Activated CD4-positive, alpha-beta T cell treated with anti-CD3 and anti-CD28 coated beads for 36 hours (primary cell): ENCODE data around the gene COL6A2. TPM values are rescaled to one million over a fixed set of nuclear protein-coding genes. Genes with fewer than 3 reads are reported as not detected.
"Not testable (repeated sequence)": the region's sequence is repeated elsewhere in the genome, so short reads cannot be mapped to it uniquely, and the experiment has no call there.

Experiments
- ATAC-seq: fragments of 200-7000 bp; cut with Tn5 transposase; one replicate; pipeline ENCODE4 v1.10.0; 2021; ENCODE audit warnings: mild to moderate bottlenecking, moderate library complexity
- CTCF ChIA-PET: fragments of 350-600 bp; sonication (Branson Sonifier 250); formaldehyde crosslinking; loops from one replicate; lab custom pipeline; 2021; ENCODE audit warnings: antibody characterized with exemption; lab: Charles Lee
- POLR2A ChIA-PET: fragments of 350-600 bp; sonication (Branson Sonifier 250); formaldehyde crosslinking; loops from one replicate; lab custom pipeline; 2021; ENCODE audit warnings: antibody characterized with exemption, inconsistent platforms; lab: Charles Lee
- DNase-seq: peaks from one replicate; pipeline ENCODE4 v3.0.0-alpha.2; 2020
- H3K27ac Mint-ChIP-seq: one replicate; pipeline ENCODE4 v1.8.0; 2021; ENCODE audit warnings: mixed read lengths
- H3K27me3 Mint-ChIP-seq: one replicate; pipeline ENCODE4 v1.8.0; 2021; ENCODE audit warnings: mixed read lengths
- H3K36me3 Mint-ChIP-seq: one replicate; pipeline ENCODE4 v1.8.0; 2021; ENCODE audit warnings: low read depth, mixed read lengths
- H3K4me1 Mint-ChIP-seq: one replicate; pipeline ENCODE4 v1.8.0; 2021; ENCODE audit warnings: mixed read lengths
- H3K4me3 Mint-ChIP-seq: one replicate; pipeline ENCODE4 v1.8.0; 2021; ENCODE audit warnings: mild to moderate bottlenecking, moderate library complexity, mixed read lengths
- H3K9me3 Mint-ChIP-seq: one replicate; pipeline ENCODE4 v1.8.0; 2021; ENCODE audit warnings: low read depth, mixed read lengths
- intact Hi-C, 2 experiments: fragments of 100-400 bp; cut with DNase I in 1 of 2; cut with micrococcal nuclease in 1 of 2; formaldehyde crosslinking; loops; one replicate each; pipeline versions ENCODE4 v1.14.2 to v1.15.1; 2022 to 2024; cut with DNase I, micrococcal nuclease
- total RNA-seq, 2 experiments: library from RNA; stranded (reverse); gene quantifications; one replicate each; pipeline ENCODE4 v1.2.3, GENCODE V29; 2021

Gene COL6A2
- total RNA-seq, 2 experiments from 2014 or later, result 3.3 to 3.4 TPM

DNA sequence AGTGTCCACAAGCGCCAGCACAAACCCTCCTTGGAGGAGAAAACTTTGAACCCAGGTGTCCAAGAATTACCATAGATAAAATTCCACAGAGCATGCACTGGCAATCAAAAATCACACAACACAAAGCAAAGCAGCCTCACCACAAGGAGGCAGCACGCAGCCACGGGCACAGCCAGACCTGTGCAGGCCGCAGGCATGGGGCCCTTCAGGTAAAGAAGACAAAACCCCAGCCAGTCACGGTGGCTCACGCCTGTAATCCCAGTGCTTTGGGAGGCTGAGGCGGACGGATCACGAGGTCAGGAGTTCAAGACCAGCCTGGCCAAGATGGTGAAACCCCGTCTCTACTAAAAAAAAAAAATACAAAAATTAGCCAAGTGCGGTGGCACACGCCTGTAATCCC lies 49.5 kb downstream of the COL6A2 start:
- ATAC-seq, result peak; percentile 21
- H3K4me1 Mint-ChIP-seq, result peaks cover 12% of the 10 kb centered on the region
- POLR2A ChIA-PET, H3K4me3 Mint-ChIP-seq, H3K36me3 Mint-ChIP-seq, H3K9me3 Mint-ChIP-seq, H3K27ac Mint-ChIP-seq, H3K27me3 Mint-ChIP-seq: not testable (repeated sequence)
- peak; percentile 77 for DNase-seq
- CTCF ChIA-PET, result interaction anchor here (0.7 kb wide), 1 partner anchor 107 kb away, joined by 3 read pairs; no protein-coding TSS in a partner anchor
- intact Hi-C loops, result loop anchor here in 1 of 2 experiments (1.0 kb wide), 1 partner anchor 138 kb away; the partner anchor contains the start of gene MCM3AP

GRCh38 chr21:46148106-46148505 lies 50.2 kb downstream of the COL6A2 start:
- intact Hi-C loops, result no loop called here
- H3K27me3 Mint-ChIP-seq, result no peaks in the 10 kb centered on the region
- ATAC-seq, result no peak
- ChIA-PET POLR2A (no interaction called here), CTCF (no interaction called here)
- no peaks in the 10 kb centered on the region for H3K36me3 Mint-ChIP-seq
- no peaks in the 10 kb centered on the region for H3K9me3 Mint-ChIP-seq
- no peak overlapping the region for H3K27ac Mint-ChIP-seq
- no peak overlapping the region for H3K4me3 Mint-ChIP-seq
- H3K4me1 Mint-ChIP-seq, result peaks cover 12% of the 10 kb centered on the region
- no peak for DNase-seq

DNA sequence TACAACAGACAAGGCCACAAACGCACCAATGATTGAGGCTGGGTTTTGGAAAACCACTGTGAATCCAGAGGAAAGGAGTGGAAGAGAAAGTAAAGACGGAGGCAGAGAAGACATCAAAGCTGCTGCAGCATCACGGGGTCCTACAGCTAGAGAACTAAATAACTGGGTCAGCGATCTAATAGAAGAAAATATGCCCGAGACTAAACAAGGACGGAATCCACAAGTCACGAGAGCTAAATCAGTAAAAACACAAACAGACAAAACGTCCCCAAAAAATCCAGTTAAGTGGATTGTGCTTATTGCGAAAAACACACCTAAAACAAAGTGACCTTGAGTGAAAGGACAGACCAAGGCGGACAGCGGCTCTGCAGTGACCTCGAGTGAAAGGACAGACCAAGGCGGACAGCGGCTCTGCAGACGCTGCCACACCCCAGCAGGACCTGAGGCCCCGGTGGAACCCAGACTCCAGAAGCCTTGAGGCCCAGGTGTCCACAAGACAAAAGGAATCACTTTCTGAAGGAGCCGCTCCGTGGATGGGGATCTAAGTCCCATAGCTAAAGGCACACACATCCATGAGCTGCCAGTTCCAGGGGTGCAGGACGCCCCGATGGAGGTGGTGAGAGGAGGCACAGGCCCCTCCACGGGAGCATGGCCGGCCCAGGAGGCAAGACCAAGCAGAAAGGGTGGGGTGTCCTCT lies 51.4 kb downstream of the COL6A2 start:
- ATAC-seq, result no peak
- H3K4me3 Mint-ChIP-seq, result no peak overlapping the region
- H3K36me3 Mint-ChIP-seq, result no peaks in the 10 kb centered on the region
- ChIA-PET CTCF (interaction anchor here (1.0 kb wide), 1 partner anchor 9 kb away, joined by 3 read pairs; no protein-coding TSS in a partner anchor), POLR2A (no interaction called here)
- no peak overlapping the region for H3K27ac Mint-ChIP-seq
- no peaks in the 10 kb centered on the region for H3K9me3 Mint-ChIP-seq
- H3K4me1 Mint-ChIP-seq, result peaks cover 4% of the 10 kb centered on the region
- DNase-seq, result peak; percentile 1
- H3K27me3 Mint-ChIP-seq, result no peaks in the 10 kb centered on the region
- intact Hi-C loops, result no loop called here

- ChIA-PET CTCF (interaction anchor here (1.0 kb wide), 1 partner anchor 8 kb away, joined by 3 read pairs; no protein-coding TSS in a partner anchor), POLR2A (no interaction called here)
- intact Hi-C loops, result no loop called here
- DNase-seq, result peak; percentile 3
- H3K4me1 Mint-ChIP-seq, result no peaks in the 10 kb centered on the region
- ATAC-seq, result no peak
- no peaks in the 10 kb centered on the region for H3K36me3 Mint-ChIP-seq
- H3K9me3 Mint-ChIP-seq, result no peaks in the 10 kb centered on the region
- H3K27me3 Mint-ChIP-seq, result no peaks in the 10 kb centered on the region
- no peak overlapping the region for H3K4me3 Mint-ChIP-seq
- no peak overlapping the region for H3K27ac Mint-ChIP-seq
Observed at GRCh38 chr21:46150073-46150472, 52.2 kb downstream of the COL6A2 start.

DNA sequence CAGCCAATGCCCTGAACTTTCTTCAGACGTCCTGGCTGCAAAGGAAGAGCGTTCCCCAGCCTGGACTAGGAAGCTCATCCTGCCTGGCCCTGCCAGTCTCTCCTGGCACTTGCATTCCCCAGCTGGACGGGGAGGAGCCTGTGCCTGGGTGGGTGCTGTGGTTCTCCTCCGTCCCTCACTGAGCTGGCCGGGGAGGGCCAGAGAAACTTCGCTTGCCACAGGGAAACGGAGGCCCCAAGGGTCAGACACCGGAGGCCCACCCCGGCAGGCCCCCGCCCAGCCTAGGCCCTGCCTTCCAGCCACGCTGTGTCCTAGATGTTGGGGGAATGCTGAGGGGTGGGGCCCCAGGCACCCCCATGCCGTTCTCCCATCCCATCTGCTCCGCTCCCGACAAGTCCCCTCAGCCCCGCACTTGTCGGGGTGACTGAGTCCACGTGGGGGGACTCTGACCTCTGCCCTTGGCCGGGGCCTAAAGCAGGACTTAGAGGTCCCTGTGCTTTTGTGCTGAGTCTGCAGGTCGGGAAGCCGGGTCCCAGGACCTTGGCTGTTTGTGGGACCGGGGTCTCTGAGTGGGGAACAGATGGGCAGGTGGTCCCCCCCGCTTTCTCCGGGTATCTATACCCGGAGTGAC lies 52.7 kb downstream of the COL6A2 start:
- Mint-ChIP-seq H3K36me3 (no peaks in the 10 kb centered on the region), H3K4me3 (no peak overlapping the region), H3K4me1 (no peaks in the 10 kb centered on the region), H3K27ac (no peak overlapping the region), H3K9me3 (no peaks in the 10 kb centered on the region), H3K27me3 (no peaks in the 10 kb centered on the region)
- DNase-seq (peak; percentile 1), ATAC-seq (no peak)
- CTCF ChIA-PET, result no interaction called here
- intact Hi-C loops, result no loop called here
- POLR2A ChIA-PET, result no interaction called here

DNA sequence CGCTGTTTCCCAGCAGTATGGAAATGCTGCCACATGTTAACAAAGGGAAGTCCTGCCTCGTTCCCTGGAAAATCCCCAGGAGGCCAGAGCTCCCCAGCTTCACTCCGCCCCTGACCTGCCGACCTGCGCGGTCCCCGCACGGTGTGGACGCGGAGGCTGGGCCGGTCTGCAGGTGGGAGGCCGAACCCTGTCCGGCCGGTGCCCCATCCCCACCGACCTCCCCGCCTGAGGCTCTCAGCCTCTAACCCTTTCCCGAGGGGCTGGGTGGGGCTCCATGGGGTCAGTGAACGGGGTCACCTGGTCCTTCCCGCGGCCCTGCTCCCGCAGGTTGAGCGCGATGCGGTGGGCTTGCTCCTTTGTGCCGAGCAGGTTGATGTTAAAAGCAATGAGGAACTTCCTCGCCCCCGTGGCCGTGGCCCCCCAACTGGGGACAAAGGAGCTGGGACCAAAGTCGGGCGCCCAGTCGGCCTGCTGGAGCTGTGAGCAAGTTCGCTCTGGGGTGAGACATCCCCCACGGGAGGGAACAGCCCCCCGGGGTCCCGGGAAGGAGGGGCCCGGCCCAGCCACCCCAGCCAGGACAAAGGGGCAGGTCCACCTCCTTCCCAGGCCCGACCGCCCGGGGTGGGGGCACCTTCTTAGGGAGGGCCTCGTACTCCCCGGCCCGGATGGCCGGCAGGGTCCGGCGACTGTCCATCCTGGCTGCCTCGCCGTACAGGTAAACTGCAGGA lies 53.5 kb downstream of the COL6A2 start:
- POLR2A ChIA-PET, result no interaction called here
- no peak for ATAC-seq

DNA sequence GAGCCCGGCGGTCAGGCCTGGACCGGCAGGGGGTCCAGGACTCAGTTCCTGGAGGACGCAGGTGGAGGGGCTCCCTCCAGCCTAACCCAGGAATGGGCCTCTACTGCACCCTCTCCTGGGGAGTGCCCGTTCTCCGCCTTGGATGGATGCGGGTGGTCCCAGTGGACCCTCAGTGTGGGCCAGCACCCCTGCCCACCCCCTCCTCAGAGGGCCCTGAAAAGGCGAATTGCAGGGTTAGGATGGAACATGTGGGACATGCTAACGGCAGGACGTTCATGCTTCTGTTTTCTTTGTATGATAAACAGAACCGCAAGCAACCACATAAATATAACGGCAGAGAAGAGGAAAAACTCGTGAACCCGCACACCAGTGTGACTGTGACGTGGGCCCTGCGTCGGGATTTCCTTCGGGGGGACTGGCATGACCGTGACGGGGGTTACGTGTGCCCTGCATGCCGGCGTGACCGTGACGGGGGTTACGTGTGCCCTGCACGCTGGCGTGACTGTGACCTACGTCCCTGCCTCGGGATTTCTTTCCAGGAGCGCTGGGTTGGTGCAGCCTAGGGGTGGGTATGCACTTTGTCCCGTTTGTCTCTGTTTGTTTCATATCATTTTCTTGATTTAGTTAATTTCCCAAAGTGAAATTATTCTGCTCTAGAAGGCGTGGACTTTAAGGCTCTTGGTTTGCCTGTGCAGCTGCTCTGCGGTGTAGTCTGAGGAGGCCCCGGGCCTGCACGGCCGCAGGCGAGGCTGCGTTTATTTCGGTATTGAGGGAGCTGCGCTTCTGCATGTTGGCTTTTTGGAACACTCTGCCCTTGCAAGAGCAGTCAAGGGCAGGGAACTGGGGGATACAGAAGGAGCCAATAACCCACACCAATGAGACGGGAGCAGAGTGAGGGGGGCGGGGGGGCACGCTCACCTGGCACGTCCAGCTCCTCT lies 54.3 kb downstream of the COL6A2 start:
- H3K9me3 Mint-ChIP-seq, result no peaks in the 10 kb centered on the region
- no peaks in the 10 kb centered on the region for H3K4me1 Mint-ChIP-seq
- CTCF ChIA-PET, result interaction anchor here (0.8 to 2.3 kb wide), 2 partner anchors 9 to 226 kb away, joined by 4 to 18 read pairs; no protein-coding TSS in a partner anchor
- H3K36me3 Mint-ChIP-seq, result no peaks in the 10 kb centered on the region
- ATAC-seq (no peak), DNase-seq (no peak)
- no peak overlapping the region for H3K27ac Mint-ChIP-seq
- no peak overlapping the region for H3K4me3 Mint-ChIP-seq
- POLR2A ChIA-PET, result interaction anchor here (1.6 kb wide), 1 partner anchor 8 kb away, joined by 4 read pairs; no protein-coding TSS in a partner anchor
- intact Hi-C loops, result no loop called here
- H3K27me3 Mint-ChIP-seq, result no peaks in the 10 kb centered on the region

More for the DNA sequence above, 53.5 kb downstream of the COL6A2 start:
- CTCF ChIA-PET, result interaction anchor here (0.5 kb wide), 1 partner anchor 175 kb away, joined by 3 read pairs; a partner anchor contains a TSS
- Mint-ChIP-seq H3K27me3 (no peaks in the 10 kb centered on the region), H3K4me3 (no peak overlapping the region), H3K9me3 (no peaks in the 10 kb centered on the region), H3K27ac (no peak overlapping the region), H3K36me3 (no peaks in the 10 kb centered on the region), H3K4me1 (no peaks in the 10 kb centered on the region)
- intact Hi-C loops, result no loop called here
- peak; percentile 3 for DNase-seq

- ChIA-PET POLR2A (interaction anchor here (1.6 kb wide), 1 partner anchor 9 kb away, joined by 4 read pairs; no protein-coding TSS in a partner anchor), CTCF (interaction anchor here (0.8 to 2.3 kb wide), 2 partner anchors 10 to 227 kb away, joined by 4 to 18 read pairs; no protein-coding TSS in a partner anchor)
- ATAC-seq (no peak), DNase-seq (no peak)
- Mint-ChIP-seq H3K4me3 (no peak overlapping the region), H3K4me1 (no peaks in the 10 kb centered on the region), H3K27me3 (no peaks in the 10 kb centered on the region), H3K27ac (no peak overlapping the region), H3K36me3 (no peaks in the 10 kb centered on the region), H3K9me3 (no peaks in the 10 kb centered on the region)
- intact Hi-C loops, result no loop called here
Observed at GRCh38 chr21:46152927-46153246, 55.0 kb downstream of the COL6A2 start.

- Mint-ChIP-seq H3K4me3 (no peak overlapping the region), H3K27ac (no peak overlapping the region), H3K36me3 (no peaks in the 10 kb centered on the region), H3K27me3 (no peaks in the 10 kb centered on the region), H3K4me1 (no peaks in the 10 kb centered on the region), H3K9me3 (no peaks in the 10 kb centered on the region)
- CTCF ChIA-PET, result interaction anchor here (0.8 to 2.3 kb wide), 2 partner anchors 10 to 227 kb away, joined by 4 to 18 read pairs; no protein-coding TSS in a partner anchor
- ATAC-seq (peak; percentile 95), DNase-seq (peak; percentile 82)
- intact Hi-C loops, result no loop called here
- POLR2A ChIA-PET, result interaction anchor here (0.7 to 1.6 kb wide), 2 partner anchors 10 to 175 kb away, joined by 3 to 4 read pairs; no protein-coding TSS in a partner anchor
Observed at GRCh38 chr21:46153247-46154154, 55.6 kb downstream of the COL6A2 start.
